Measurements from ENCODE around the gene DIS3L2.
"Not testable (repeated sequence)": the region's sequence is repeated elsewhere in the genome, so short reads cannot be mapped to it uniquely, and the experiment has no call there.

Gene DIS3L2

GRCh38 chr2:232133078-232133477, 171.6 kb downstream of the DIS3L2 start:
- DNase-seq: no peak

- DNase-seq: no peak
Observed at GRCh38 chr2:232134939-232135338, 173.4 kb downstream of the DIS3L2 start.

GRCh38 chr2:232137356-232138147, 176.0 kb downstream of the DIS3L2 start:
- DNase-seq: no peak

- no peak for DNase-seq
Observed at GRCh38 chr2:232138441-232138840, 176.9 kb downstream of the DIS3L2 start.

GRCh38 chr2:232139171-232139594, 177.7 kb downstream of the DIS3L2 start:
- no peak for DNase-seq

GRCh38 chr2:232139786-232140562, 178.5 kb downstream of the DIS3L2 start:
- no peak for DNase-seq

- no peak for DNase-seq
Observed at GRCh38 chr2:232141591-232141990, 180.1 kb downstream of the DIS3L2 start.

- peak; percentile 4 to 6 for DNase-seq
Observed at GRCh38 chr2:232142049-232142448, 180.5 kb downstream of the DIS3L2 start.

- DNase-seq: no peak
Observed at GRCh38 chr2:232142502-232142901, 181.0 kb downstream of the DIS3L2 start.

- DNase-seq: no peak
Observed at GRCh38 chr2:232146294-232146693, 184.8 kb downstream of the DIS3L2 start.

- DNase-seq: no peak
Observed at GRCh38 chr2:232147440-232148077, 186.0 kb downstream of the DIS3L2 start.

GRCh38 chr2:232162187-232162586, 200.7 kb downstream of the DIS3L2 start:
- DNase-seq: no peak

GRCh38 chr2:232170396-232170795, 208.9 kb downstream of the DIS3L2 start:
- no peak for DNase-seq

- DNase-seq: no peak
Observed at GRCh38 chr2:232174662-232175061, 213.1 kb downstream of the DIS3L2 start.

GRCh38 chr2:232176587-232176986, 215.1 kb downstream of the DIS3L2 start:
- not testable (repeated sequence) for DNase-seq

GRCh38 chr2:232183279-232183678, 221.8 kb downstream of the DIS3L2 start:
- DNase-seq: no peak

GRCh38 chr2:232184346-232184745, 222.8 kb downstream of the DIS3L2 start:
- no peak for DNase-seq

- DNase-seq: no peak
Observed at GRCh38 chr2:232190796-232191195, 229.3 kb downstream of the DIS3L2 start.

GRCh38 chr2:232195487-232195886, 234.0 kb downstream of the DIS3L2 start:
- no peak for DNase-seq

- no peak for DNase-seq
Observed at GRCh38 chr2:232196802-232197201, 235.3 kb downstream of the DIS3L2 start.

- no peak for DNase-seq
Observed at GRCh38 chr2:232200195-232200594, 238.7 kb downstream of the DIS3L2 start.

GRCh38 chr2:232203166-232203891, 241.8 kb downstream of the DIS3L2 start:
- DNase-seq: no peak

- DNase-seq: no peak
Observed at GRCh38 chr2:232203936-232204335, 242.4 kb downstream of the DIS3L2 start.
